SK-N-SH treated with all-trans-retinoic acid at 6 μM for 48 hours (cell line): ENCODE measurements around the gene FBXW10B.
"Not testable (repeated sequence)": the region's sequence is repeated elsewhere in the genome, so short reads cannot be mapped to it uniquely, and the experiment has no call there.

Source experiments
- ARNTL ChIP-seq: fragments of 450-650 bp; formaldehyde crosslinking; IDR thresholded peaks from 2 replicates; pipeline ENCODE4 v1.5.0; 2020; ENCODE audit warnings: low read depth, mild to moderate bottlenecking, moderate library complexity, borderline replicate concordance
- CSDC2 ChIP-seq: fragments of 250-450 bp; sonication (Bioruptor Pico); IDR thresholded peaks from 2 replicates; pipeline ENCODE4 v1.5.0; 2020; ENCODE audit warnings: mild to moderate bottlenecking, moderate library complexity
- OSR1 ChIP-seq: fragments of 250-450 bp; sonication (Bioruptor Pico); IDR thresholded peaks from 2 replicates; pipeline ENCODE4 v1.8.0; 2022; ENCODE audit warnings: moderate library complexity, mild to moderate bottlenecking, inconsistent platforms
- PATZ1 ChIP-seq: fragments of 250-450 bp; sonication (Bioruptor Pico); IDR thresholded peaks from 2 replicates; pipeline ENCODE4 v1.8.0; 2020; ENCODE audit warnings: mild to moderate bottlenecking, moderate library complexity, borderline replicate concordance
- POU6F1 ChIP-seq: fragments of 250-450 bp; sonication (Bioruptor Pico); IDR thresholded peaks from 2 replicates; pipeline ENCODE4 v1.8.0; 2021; ENCODE audit warnings: low read depth, mild to moderate bottlenecking, moderate library complexity, borderline replicate concordance
- RARB ChIP-seq: fragments of 250-450 bp; sonication (Bioruptor Pico); IDR thresholded peaks from 2 replicates; pipeline ENCODE4 v1.8.0; 2021; ENCODE audit warnings: mild to moderate bottlenecking, moderate library complexity
- ZC3H10 ChIP-seq: fragments of 250-450 bp; sonication (Bioruptor Pico); IDR thresholded peaks from 2 replicates; pipeline ENCODE4 v1.5.1; 2021; ENCODE audit warnings: mild to moderate bottlenecking, moderate library complexity
- ZFP3 ChIP-seq: fragments of 250-450 bp; sonication (Bioruptor Pico); IDR thresholded peaks from 2 replicates; pipeline ENCODE4 v1.5.0; 2020; ENCODE audit warnings: mild to moderate bottlenecking, moderate library complexity
- ZNF565 ChIP-seq: fragments of 450-650 bp; formaldehyde crosslinking; conservative IDR thresholded peaks from 2 replicates; pipeline ENCODE4 v1.5.0; 2020; ENCODE audit warnings: low read depth, mild to moderate bottlenecking, moderate library complexity
- ZNF70 ChIP-seq: fragments of 450-650 bp; formaldehyde crosslinking; IDR thresholded peaks from 2 replicates; pipeline ENCODE4 v1.5.0; 2020; ENCODE audit warnings: mild to moderate bottlenecking, moderate library complexity
- TF ChIP-seq, protein P1 (sequence below): fragments of 250-450 bp; sonication (Bioruptor Pico); IDR thresholded peaks from 2 replicates; pipeline ENCODE4 v1.5.1; 2020; ENCODE audit warnings: low read depth, mild to moderate bottlenecking, moderate library complexity

GRCh38 chr17:15613111-15613510 lies 6.4 kb downstream of the FBXW10B start:
- not testable (repeated sequence) for TF ChIP-seq POU6F1; PATZ1 (CRISPR knock-in tag); OSR1 (CRISPR knock-in tag); ZNF565 (CRISPR knock-in tag); RARB (CRISPR knock-in tag); ZC3H10 (CRISPR knock-in tag); CSDC2 (CRISPR knock-in tag); ARNTL (CRISPR knock-in tag); ZNF70; ZFP3 (CRISPR knock-in tag)
- TF ChIP-seq, protein P1, sequence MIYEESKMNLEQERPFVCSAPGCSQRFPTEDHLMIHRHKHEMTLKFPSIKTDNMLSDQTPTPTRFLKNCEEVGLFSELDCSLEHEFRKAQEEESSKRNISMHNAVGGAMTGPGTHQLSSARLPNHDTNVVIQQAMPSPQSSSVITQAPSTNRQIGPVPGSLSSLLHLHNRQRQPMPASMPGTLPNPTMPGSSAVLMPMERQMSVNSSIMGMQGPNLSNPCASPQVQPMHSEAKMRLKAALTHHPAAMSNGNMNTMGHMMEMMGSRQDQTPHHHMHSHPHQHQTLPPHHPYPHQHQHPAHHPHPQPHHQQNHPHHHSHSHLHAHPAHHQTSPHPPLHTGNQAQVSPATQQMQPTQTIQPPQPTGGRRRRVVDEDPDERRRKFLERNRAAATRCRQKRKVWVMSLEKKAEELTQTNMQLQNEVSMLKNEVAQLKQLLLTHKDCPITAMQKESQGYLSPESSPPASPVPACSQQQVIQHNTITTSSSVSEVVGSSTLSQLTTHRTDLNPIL (CRISPR knock-in tag): not testable (repeated sequence)
